GM12874 (cell line): Measurements from ENCODE around the gene TMEM14A.

Source experiments
- TF ChIP-seq, protein P1 (sequence below): IDR thresholded peaks from 2 replicates; pipeline ENCODE4 v1.5.1; 2011; ENCODE audit warnings: low read depth, mild to moderate bottlenecking, control low read depth, low read length, moderate library complexity; ENCODE audit not compliant: insufficient read depth

Gene TMEM14A

DNA sequence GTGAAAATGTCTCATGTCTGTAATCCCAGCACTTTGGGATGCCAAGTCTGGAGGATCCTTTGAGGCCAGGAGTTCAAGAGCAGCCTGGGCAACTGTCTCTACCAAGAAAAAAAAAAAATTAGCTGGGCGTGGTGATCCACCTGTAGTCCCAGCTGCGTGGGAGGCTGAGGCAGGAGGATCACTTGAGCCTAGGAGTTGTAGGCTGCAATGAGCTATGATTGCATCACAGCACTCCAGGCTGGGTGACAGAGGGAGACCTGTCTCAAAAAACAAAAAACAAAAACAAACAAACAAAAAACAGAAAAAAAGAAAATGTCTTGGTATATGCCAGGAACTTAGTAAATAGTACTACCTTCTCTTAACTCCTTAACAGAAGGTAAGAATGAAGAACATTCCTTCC lies 31.4 kb upstream of the TMEM14A start:
- TF ChIP-seq, protein P1, sequence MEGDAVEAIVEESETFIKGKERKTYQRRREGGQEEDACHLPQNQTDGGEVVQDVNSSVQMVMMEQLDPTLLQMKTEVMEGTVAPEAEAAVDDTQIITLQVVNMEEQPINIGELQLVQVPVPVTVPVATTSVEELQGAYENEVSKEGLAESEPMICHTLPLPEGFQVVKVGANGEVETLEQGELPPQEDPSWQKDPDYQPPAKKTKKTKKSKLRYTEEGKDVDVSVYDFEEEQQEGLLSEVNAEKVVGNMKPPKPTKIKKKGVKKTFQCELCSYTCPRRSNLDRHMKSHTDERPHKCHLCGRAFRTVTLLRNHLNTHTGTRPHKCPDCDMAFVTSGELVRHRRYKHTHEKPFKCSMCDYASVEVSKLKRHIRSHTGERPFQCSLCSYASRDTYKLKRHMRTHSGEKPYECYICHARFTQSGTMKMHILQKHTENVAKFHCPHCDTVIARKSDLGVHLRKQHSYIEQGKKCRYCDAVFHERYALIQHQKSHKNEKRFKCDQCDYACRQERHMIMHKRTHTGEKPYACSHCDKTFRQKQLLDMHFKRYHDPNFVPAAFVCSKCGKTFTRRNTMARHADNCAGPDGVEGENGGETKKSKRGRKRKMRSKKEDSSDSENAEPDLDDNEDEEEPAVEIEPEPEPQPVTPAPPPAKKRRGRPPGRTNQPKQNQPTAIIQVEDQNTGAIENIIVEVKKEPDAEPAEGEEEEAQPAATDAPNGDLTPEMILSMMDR, result no peak

DNA sequence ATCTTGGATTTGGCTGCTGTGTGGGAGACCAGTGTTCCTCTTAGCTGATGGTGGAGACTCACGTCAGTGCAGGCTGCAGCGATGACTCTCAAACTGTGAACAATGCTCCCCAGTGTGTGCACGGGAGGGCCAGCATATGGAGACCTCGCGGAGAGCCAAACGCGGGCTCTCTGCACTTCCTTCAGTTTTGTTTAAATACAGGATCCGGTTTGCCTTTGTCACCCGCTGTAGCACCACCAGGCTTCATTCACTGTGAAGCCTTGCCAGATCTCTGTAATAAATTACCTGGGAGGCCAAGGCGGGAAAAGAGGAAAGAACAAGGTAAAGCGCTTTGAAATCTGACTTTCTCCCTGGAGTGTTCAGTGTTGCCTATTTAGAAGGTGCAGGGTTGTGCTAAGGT lies 30.7 kb upstream of the TMEM14A start:
- TF ChIP-seq, protein P1, result no peak

DNA sequence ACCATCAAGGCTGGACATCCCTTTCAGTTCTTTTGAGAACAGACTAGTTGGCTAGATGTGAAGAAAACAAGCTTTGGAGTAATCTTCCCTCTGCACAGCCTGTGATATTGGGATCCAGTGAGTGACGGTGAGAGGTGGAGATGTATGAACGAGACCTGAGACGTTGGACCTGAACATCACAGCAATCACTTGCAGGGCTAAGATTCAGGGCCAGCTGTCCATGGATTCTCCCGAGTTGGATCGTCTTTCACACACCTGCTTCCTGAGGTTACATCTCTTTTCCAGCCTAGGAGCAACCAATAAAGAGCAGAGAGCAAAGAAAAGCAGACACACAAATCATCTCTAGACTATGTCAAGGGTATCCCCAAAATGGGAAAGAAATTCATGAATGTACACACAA lies 30.0 kb upstream of the TMEM14A start:
- TF ChIP-seq, protein P1, result no peak

DNA sequence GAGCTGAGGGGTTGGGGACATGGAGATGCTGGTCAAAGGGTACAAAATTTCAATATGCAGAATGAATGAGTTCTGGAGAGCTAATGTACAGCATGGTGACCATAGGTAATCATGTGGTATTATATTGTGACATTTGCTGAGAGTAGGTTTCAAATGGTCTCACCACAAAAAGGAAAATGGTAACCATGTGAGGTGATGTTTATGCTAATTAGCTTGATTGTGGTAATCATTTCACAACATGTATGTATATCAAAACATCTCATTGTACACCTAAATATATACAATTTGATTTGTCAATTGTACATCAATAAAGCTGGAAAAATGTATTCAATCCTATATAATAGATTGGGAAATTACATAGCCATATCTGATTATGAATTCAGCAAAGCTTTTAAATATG lies 29.5 kb upstream of the TMEM14A start:
- TF ChIP-seq, protein P1, result no peak

DNA sequence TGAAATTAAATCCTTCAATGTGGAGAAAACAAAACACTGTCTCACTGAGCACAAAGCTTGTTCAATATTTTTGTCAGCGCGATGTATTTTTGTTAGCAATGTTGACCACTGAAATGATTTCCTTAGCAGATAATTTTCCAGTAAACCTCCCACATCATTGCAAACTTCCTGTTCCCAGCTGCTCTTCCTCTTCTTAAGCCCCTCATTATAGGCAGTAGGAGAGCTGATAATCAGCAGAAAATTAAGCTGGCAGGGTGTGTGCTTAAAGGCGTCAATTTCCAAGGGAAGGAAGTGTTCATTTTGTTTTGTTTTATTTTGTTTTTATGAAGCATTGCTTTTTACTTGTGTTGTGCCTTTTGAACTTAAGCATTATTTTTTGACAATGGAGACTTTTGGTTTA lies 29.1 kb upstream of the TMEM14A start:
- TF ChIP-seq, protein P1, result no peak

DNA sequence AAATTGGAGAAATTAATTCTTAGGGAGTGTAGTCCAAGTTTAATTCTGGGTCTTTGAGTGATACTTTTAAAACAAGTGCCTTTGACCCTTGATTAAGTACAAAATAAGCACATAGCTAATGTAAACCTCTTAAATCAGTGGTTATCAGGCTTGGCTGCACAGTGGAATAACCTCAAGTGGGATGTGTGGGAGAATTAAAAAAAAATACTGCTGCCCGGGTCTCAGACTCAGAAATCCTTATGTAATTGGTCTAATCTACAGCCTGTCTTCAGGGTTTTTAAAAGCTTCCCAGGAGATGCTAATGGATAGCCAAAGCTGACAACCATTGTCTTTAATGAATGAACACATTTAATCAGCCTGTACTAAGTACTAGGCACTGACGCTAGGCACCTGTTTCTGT lies 28.5 kb upstream of the TMEM14A start:
- TF ChIP-seq, protein P1, result no peak

DNA sequence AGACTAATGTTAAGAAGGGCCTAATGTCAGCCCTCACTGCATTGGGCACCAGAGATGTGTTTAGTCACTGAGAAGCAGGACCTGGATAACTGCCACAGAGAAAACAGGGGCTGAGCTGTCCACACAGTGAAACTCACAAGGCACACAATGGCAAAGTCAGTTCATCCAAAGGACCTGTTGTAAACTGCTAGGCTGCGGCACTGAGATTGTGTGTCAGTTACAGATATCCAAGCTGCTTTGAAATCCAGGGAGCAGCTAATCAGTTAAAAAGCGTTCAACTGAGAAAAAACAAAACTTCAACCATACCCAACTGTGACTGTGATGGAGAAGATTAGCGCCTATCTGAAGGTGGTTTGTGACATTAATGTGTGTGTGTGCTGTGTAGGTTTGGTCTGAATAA lies 27.8 kb upstream of the TMEM14A start:
- TF ChIP-seq, protein P1, result no peak

DNA sequence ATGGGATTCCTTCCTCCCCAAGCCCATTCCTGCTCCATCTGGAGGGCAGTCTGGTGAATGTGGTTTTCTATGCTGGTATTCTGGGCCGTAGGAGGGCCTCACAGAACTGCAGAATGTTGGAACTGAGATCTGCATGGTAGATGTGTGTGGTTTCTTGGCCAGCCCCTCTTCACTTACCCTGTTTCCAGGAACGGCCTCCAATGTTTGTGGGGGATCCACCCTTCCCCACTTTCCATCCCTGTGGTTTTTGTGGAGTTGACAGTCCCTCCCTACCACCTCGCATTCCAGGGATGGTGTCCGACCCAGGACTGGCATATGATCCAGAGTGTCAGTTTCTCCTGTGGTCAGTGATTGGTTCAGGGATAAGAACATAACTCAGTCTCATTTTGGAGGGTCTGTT lies 26.7 kb upstream of the TMEM14A start:
- TF ChIP-seq, protein P1, result no peak
